T-helper 2 cell treated with Interferon-gamma antibody and Interleukin-4, amounts not matched to agents 100 ng/mL and 5 ng/mL, for 36 hours (primary cell): Measurements from ENCODE around the gene EYA2. TPM values are rescaled to one million over a fixed set of nuclear protein-coding genes. Genes with fewer than 3 reads are reported as not detected.
"Not testable (repeated sequence)": the region's sequence is repeated elsewhere in the genome, so short reads cannot be mapped to it uniquely, and the experiment has no call there.

Source experiments
- intact Hi-C: fragments of 100-400 bp; cut with micrococcal nuclease; formaldehyde crosslinking; loops from one replicate; pipeline ENCODE4 v1.15.1; 2023
- total RNA-seq: library from RNA; stranded (reverse); gene quantifications from 2 replicates; pipeline ENCODE4 v1.2.3, GENCODE V29; 2022

The EYA2 gene
- total RNA-seq, 1 donor from 2014 or later, result 0.11 TPM

DNA sequence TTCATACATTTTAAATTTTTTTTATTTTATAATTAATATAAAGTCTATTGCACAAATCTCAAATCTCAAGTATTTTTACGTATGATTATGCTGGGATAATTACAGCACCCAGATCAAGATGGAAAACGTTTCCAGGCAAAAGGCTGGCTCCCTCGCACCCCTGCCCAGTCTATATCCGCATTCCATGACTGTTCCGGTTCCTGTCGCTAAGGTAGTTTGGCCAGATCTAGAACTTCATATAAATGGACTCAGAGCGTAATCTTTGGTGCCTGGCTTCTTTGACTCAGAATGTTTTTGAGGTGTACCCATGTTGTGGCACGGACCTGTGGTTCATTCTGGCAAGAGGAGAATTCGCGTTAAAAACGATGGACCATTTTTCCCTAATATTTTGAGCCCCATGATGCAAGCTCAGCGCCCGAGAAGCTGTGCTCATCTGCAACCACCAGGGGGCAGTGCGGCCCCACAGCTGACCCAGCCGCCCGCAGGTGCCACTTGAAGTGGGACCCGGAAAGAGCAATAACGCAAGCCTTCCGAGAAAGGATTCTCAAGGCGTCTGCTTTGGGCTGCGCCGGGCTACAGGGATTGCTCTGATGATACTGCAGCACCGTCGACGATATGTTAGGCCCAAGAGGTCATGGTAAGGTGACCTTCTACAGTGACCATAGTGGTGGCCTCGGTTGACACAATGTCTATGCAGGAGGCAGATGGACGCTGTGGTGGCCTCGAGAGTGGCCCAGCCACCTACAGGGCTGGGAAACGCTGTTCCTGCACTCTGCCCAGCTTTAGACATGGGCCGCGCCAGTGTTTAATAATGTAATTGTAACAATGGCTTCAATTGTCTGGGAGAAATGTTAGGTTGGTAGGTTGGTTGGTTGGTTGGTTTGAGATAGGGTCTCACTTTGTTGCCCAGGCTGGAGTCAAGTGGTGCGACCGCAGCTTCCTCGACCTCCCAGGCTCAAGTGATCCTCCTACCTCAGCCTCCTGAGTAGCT is 301.7 kb downstream of the EYA2 start:
- intact Hi-C loops, result loop anchor here (1.0 to 10.0 kb wide), 3 partner anchors 9 to 428 kb away; no protein-coding TSS in a partner anchor

DNA sequence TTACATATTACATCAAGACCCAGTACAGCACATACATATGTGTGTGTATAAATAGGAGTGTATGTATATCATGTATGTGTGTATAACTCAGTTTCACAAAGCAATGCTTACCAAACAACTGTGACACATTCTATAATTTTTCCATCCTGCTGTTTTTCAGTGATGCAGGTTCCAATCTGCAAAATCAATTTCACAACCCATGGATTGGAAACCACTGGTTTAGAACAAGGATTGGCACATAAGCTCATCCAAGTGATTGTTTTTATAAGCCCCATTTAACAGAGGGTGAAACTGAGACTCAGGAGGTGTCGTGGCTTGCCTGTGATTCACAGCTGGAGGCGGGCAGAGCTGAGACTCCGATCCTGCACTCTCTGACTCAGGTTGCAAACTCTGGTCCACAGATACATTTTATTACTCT is 303.6 kb downstream of the EYA2 start:
- intact Hi-C loops, result loop anchor here (10.0 kb wide), 1 partner anchor 427 kb away; no protein-coding TSS in a partner anchor

DNA sequence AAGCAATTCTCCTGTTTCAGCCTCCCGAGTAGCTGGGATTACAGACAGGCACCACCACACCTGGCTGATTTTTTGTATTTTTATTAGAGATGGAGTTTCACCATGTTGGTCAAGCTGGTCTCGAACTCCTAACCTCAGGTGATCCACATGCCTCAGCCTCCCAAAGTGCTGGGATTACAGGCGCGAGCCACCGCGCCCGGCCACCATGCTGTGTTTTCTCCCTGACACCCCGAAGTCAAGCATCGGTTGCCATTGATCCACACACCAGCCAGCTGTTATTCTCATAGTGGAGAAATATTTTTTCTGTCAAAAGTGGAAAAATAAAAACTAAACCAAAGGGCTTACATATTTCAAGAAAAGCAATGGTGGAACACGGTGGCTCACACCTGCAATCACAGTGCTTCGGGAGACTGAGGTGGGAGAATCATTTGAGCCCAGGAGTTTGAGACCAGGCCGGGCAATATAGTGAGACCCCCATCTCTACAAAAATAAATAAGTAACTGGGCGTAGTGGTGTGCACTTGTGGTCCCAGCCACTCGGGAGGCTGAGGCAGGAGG is 304.4 kb downstream of the EYA2 start:
- intact Hi-C loops, result loop anchor here (10.0 kb wide), 1 partner anchor 426 kb away; no protein-coding TSS in a partner anchor

DNA sequence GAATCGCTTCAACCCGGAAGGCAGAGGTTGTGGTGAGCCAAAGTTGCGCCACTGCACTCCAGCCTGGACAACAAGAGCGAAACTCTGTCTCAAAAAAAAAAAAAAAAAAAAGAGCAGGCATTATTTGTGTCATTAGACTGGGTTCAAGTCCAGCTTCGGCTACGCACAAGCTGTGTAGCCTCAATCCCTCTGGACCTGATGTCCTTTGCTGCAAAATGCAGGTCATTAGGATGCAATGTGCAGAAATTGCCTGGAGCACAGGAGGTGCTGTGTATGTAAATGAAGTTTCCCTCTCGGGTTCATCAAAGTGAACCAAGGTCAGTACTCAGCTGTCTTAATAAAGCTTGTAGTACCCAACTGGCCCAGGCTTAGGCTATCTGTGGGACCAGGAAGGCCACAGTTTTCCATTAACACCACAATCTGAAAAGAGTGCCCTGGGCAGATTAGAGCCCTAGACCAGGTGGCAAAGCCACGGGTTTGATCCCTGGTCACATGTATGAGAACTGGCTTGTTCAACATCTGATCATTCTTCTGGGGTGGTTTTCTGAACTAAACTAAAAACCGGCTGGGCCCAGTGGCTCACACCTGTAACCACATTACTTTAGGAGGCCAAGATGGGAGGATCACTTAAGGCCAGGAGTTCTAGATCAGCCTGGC is 306.6 kb downstream of the EYA2 start:
- intact Hi-C loops, result no loop called here

GRCh38 chr20:47202733-47203667 is 308.4 kb downstream of the EYA2 start:
- intact Hi-C loops, result no loop called here

- intact Hi-C loops, result no loop called here
Measured at GRCh38 chr20:47204008-47204849, 309.6 kb downstream of the EYA2 start.

GRCh38 chr20:47204850-47205122 is 310.1 kb downstream of the EYA2 start:
- intact Hi-C loops, result loop anchor here (1.0 kb wide), 1 partner anchor 8 kb away; no protein-coding TSS in a partner anchor

GRCh38 chr20:47205577-47206123 is 311.0 kb downstream of the EYA2 start:
- intact Hi-C loops, result loop anchor here (1.0 kb wide), 1 partner anchor 9 kb away; no protein-coding TSS in a partner anchor

- intact Hi-C loops, result not testable (repeated sequence)
Measured at GRCh38 chr20:47206552-47206951, 311.9 kb downstream of the EYA2 start.

GRCh38 chr20:47206962-47207641 is 312.5 kb downstream of the EYA2 start:
- intact Hi-C loops, result no loop called here

DNA sequence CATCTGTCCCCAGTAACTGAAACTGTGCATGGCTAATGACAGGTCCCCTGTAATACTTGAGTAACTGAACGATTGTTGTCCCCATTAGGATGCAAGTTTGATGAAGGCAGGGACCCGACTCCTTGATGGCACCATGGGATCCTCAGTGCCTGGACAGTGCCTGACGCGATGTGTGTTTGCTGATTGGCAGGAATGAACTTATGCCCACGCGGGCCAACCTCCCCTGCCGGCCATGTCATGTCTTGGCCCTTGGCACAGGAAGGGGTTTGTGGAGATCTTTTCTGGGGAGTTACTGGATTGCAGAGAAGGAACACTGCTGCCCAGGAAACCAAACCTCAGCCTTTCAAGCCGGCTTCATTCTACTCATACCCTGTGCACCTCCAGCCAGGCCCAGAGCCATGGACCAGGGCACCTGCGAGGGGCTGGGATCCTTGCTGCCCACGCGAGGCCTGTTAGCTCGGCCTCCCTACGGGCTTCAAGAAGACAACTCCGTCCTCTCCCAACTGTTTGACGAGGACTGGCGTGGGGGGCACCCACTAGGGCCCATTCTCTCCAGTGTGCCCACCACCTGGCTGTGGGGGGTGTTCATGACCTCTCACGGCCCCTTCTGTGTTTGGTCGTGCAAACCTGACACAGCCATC is 314.0 kb downstream of the EYA2 start:
- intact Hi-C loops, result no loop called here

GRCh38 chr20:47209982-47210381 is 315.3 kb downstream of the EYA2 start:
- intact Hi-C loops, result no loop called here

GRCh38 chr20:47210470-47210869 is 315.8 kb downstream of the EYA2 start:
- intact Hi-C loops, result no loop called here

DNA sequence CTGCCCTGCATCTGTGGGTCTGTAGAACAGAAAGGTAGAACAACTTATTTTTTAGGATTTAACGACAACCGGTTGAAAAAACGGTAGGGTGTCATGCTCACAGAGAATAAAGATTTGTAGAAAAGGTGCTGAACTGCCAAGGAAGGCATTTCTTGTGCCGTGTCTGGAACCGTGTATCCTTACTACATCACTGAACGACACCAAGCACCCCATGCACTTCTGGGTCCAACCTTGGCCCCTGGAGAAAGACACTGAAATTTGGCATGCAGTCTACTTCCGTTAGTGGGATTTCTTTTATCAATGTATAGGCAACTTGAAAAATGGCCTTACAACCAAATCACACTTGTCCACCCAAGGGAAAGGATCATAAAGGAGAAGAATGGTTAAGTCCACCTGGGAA is 316.4 kb downstream of the EYA2 start:
- intact Hi-C loops, result no loop called here

DNA sequence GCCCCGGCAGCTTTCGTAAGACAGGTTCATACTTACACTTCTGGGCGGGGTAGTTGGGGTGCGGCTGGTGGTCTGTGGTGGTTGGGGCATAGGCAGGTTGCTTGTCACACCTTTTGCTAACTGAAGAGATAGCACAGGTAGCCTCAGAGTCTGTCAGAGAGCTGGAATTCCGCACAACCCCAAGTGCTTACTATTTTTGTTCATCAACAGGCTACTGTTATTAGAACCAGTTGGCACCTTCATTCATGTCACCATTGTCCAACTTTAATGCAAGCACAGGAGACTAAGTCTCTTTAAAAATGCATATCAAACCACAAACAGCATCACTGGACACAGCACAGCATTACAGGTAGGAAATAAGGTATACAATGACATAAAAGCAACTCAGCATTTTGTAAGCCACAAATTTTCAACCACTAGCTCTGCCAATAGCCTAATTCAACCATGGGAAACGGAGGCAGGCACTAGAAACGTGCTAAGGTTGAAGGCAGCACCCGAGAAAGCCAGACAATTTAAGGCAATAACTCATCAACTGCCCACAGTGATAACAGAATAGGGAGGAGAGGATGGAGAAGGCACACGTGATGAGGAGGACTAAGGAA is 318.1 kb downstream of the EYA2 start:
- intact Hi-C loops, result no loop called here

- intact Hi-C loops, result no loop called here
Measured at GRCh38 chr20:47213966-47214365, 319.3 kb downstream of the EYA2 start.

DNA sequence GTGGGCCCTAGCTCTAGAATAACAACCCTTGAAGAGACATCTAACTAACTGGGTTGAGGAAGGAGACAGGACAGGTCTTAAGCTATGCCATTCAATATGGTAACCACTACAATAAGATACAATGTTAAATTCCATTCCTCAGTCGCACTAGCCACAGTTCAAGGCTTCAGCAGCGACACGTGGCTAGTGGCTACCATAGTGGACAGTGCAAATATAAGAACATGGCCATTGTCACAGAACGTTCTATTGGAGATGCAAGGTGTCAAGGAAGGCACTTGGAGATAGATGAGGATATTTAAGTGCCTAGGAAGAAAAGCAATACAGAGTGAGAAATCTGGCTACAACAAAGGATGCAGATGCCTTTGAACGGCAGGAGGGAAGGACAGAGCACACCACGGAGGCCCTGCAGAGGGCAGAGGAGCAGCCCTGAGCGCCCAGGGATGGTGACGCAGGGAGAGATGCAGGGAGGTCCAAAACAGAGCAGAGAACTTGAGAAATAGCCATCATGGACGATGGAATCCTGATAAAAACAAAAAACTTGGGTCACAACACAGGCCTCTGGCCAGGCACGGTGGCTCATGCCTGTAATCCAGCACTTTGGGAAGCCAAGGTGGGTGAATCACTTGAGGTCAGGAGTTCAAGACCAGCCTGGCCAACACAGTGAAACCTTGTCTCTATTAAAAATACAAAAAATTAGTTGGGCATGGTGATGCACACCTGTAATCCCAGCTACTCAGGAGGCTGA is 321.2 kb downstream of the EYA2 start:
- intact Hi-C loops, result no loop called here
